GM23338 (cell line): ENCODE results near the gene MIDN. TPM values are rescaled to one million over a fixed set of nuclear protein-coding genes. Genes with fewer than 3 reads are reported as not detected.
A peak's percentile ranks its signal among the peaks of the same experiment; 100 is the strongest.

Experiments used
- ATAC-seq: fragments of 200-7000 bp; cut with Tn5 transposase; 3 replicates; pipeline ENCODE4 v1.9.1; 2020
- DNase-seq: peaks from one replicate; pipeline ENCODE4 v3.0.0-alpha.2; 2015; ENCODE audit warnings: low spot score
- H2AFZ ChIP-seq: fragments of 200-600 bp; sonication (generic); 2 replicates; pipeline ENCODE4 v1.8.0; 2016; ENCODE audit warnings: antibody characterized with exemption, mild to moderate bottlenecking, moderate library complexity
- H3F3A ChIP-seq: fragments of 200-600 bp; sonication (generic); replicated peaks from 2 replicates; pipeline ENCODE4 v1.8.0; 2017; ENCODE audit warnings: antibody characterized with exemption, mixed run types, low read depth
- H3K27ac ChIP-seq: fragments of 200-600 bp; sonication (generic); 2 replicates; pipeline ENCODE4 v1.6.1; 2016; ENCODE audit warnings: low read depth
- H3K27me3 ChIP-seq: fragments of 200-600 bp; sonication (generic); 2 replicates; pipeline ENCODE4 v1.8.0; 2016; ENCODE audit warnings: mild to moderate bottlenecking, mixed run types, moderate library complexity; ENCODE audit not compliant: insufficient read depth
- H3K36me3 ChIP-seq: fragments of 200-600 bp; sonication (generic); 2 replicates; pipeline ENCODE4 v1.8.0; 2016; ENCODE audit warnings: mild to moderate bottlenecking; ENCODE audit not compliant: insufficient read depth
- H3K4me1 ChIP-seq: fragments of 200-600 bp; sonication (generic); 2 replicates; pipeline ENCODE4 v1.8.0; 2016; ENCODE audit warnings: mild to moderate bottlenecking, moderate library complexity; ENCODE audit not compliant: insufficient read depth
- H3K4me2 ChIP-seq: fragments of 200-600 bp; sonication (generic); 2 replicates; pipeline ENCODE4 v1.7.1; 2017; ENCODE audit warnings: mixed run types
- H3K4me3 ChIP-seq: fragments of 200-600 bp; sonication (generic); 2 replicates; pipeline ENCODE4 v1.6.1; 2016; ENCODE audit warnings: mixed run types
- H3K79me2 ChIP-seq: fragments of 200-600 bp; sonication (generic); replicated peaks from 2 replicates; pipeline ENCODE4 v1.8.0; 2017; ENCODE audit warnings: mild to moderate bottlenecking; ENCODE audit not compliant: insufficient read depth
- H3K9me2 ChIP-seq: fragments of 200-600 bp; sonication (generic); 2 replicates; pipeline ENCODE4 v1.8.0; 2017; ENCODE audit not compliant: insufficient read depth
- H4K20me1 ChIP-seq: fragments of 200-600 bp; sonication (generic); replicated peaks from 2 replicates; pipeline ENCODE4 v1.8.0; 2017; ENCODE audit warnings: mild to moderate bottlenecking; ENCODE audit not compliant: insufficient read depth
- H3K27ac Mint-ChIP-seq: 2 replicates; pipeline ENCODE4 v1.8.0; 2020; ENCODE audit warnings: inconsistent platforms, mild to moderate bottlenecking, moderate library complexity, mixed read lengths
- H3K27me3 Mint-ChIP-seq: 3 replicates; pipeline ENCODE4 v1.8.0; 2022; ENCODE audit warnings: low read depth, mild to moderate bottlenecking, moderate library complexity, mixed read lengths, inconsistent platforms; ENCODE audit not compliant: insufficient read depth, poor library complexity
- H3K36me3 Mint-ChIP-seq: 3 replicates; pipeline ENCODE4 v1.8.0; 2021; ENCODE audit warnings: low read depth, mild to moderate bottlenecking, inconsistent platforms, moderate library complexity, mixed read lengths
- H3K4me1 Mint-ChIP-seq: 3 replicates; pipeline ENCODE4 v1.8.0; 2020; ENCODE audit warnings: mild to moderate bottlenecking, inconsistent platforms, mixed read lengths
- H3K4me3 Mint-ChIP-seq: 3 replicates; pipeline ENCODE4 v1.8.0; 2021; ENCODE audit warnings: moderate library complexity, mild to moderate bottlenecking, inconsistent platforms, mixed read lengths
- H3K9me3 Mint-ChIP-seq: 3 replicates; pipeline ENCODE4 v1.8.0; 2020; ENCODE audit warnings: moderate library complexity, mild to moderate bottlenecking, inconsistent platforms, mixed read lengths
- CREB1 ChIP-seq: fragments of 250-450 bp; sonication (Bioruptor Pico); IDR thresholded peaks from 2 replicates; pipeline ENCODE4 v1.5.0; 2020; ENCODE audit warnings: low read depth, mild to moderate bottlenecking, moderate library complexity
- EZH2 ChIP-seq: fragments of 200-600 bp; sonication (generic); IDR thresholded peaks from one replicate; pipeline ENCODE4 v1.8.0; 2017; ENCODE audit warnings: antibody characterized with exemption, mild to moderate bottlenecking, low read depth; ENCODE audit not compliant: unreplicated experiment
- NANOG ChIP-seq: IDR thresholded peaks from 2 replicates; pipeline ENCODE4 v1.6.1; 2016; ENCODE audit warnings: antibody characterized with exemption, borderline replicate concordance
- POLR2AphosphoS5 ChIP-seq: IDR thresholded peaks from 2 replicates; pipeline ENCODE4 v1.6.1; 2016; ENCODE audit warnings: antibody characterized with exemption, low read depth
- ZNF331 ChIP-seq: fragments of 250-450 bp; sonication (Bioruptor Pico); IDR thresholded peaks from 2 replicates; pipeline ENCODE4 v1.5.0; 2020; ENCODE audit warnings: low read depth, mild to moderate bottlenecking, moderate library complexity
- polyA plus RNA-seq: library from polyadenylated mRNA; unstranded; fragments of >200 nt; fragmentation: Nextera tagmentation; extraction: Ambion mirVana; gene quantifications from 2 replicates; pipeline ENCODE4 v1.2.1, GENCODE V29; 2016
- total RNA-seq: library from RNA; depleted of rRNA; stranded (reverse); fragments of >200 nt; shearing (Covaris generic); gene quantifications from 2 replicates; pipeline ENCODE4 v1.2.3, GENCODE V29; 2014
- TF ChIP-seq, protein P1 (sequence below): IDR thresholded peaks from 2 replicates; pipeline ENCODE4 v1.6.1; 2016; ENCODE audit warnings: antibody characterized with exemption
- TF ChIP-seq, protein P2 (sequence below), 2 experiments: fragments of 200-600 bp in 1 of 2; sonication (generic) in 1 of 2; conservative IDR thresholded peaks; 2 replicates each; pipeline versions ENCODE4 v1.5.1 to v1.6.1; 2016 to 2017; ENCODE audit warnings: antibody characterized with exemption in 2 of 2, low read depth in 2 of 2, mild to moderate bottlenecking in 2 of 2, moderate library complexity in 1 of 2
- TF ChIP-seq, protein P3 (sequence below): IDR thresholded peaks from one replicate; pipeline ENCODE4 v1.6.1; 2018; ENCODE audit warnings: antibody characterized with exemption; ENCODE audit not compliant: unreplicated experiment
- TF ChIP-seq, protein P4 (sequence below): fragments of 250-450 bp; sonication (Bioruptor Pico); IDR thresholded peaks from 2 replicates; pipeline ENCODE4 v1.5.0; 2020; ENCODE audit warnings: mild to moderate bottlenecking, moderate library complexity

The MIDN gene
- total and polyA plus RNA-seq, 2 experiments from 2014 or later: 28.6 to 113 TPM

DNA sequence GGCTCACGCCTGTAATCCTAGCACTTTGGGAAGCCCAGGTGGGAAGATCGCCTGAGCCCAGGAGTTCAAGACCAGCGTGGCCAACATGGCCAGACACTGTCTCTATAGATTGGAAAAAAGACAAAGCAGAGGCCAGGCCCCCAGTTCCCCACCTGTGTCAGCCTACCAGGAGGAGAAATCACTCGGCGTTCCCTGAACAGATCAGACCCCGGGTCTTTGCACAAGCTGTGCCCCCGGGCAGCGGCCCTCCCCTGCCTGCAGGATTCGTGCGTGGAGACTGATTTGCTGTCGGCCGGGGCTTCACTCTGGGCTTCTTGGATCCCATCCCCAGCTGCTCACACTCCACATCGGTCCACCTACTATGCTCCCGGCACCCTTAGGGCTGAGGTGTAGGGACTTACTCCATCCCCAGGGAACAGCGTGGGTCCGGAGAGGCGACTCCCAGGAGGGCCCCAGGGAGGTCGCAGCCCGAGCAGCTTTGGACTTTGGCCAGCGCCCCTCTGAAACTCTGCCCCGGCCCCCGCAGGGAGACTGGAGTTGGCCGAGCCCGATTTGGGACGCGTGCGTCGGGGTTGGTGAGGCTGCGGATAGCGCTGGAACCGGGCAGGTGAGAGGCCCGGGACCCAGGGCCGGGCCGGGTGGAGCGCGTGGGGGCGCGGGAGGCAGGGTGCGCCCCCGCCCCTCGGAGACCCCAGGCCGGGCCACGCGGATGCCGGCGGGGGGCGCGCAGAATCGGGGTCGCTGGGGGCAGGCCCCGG lies 36.8 kb downstream of the MIDN start:
- TF ChIP-seq NANOG (no peak), EZH2 (no peak), POLR2AphosphoS5 (no peak), CREB1 (CRISPR knock-in tag) (no peak), ZNF331 (CRISPR knock-in tag) (no peak)
- TF ChIP-seq, protein P1, sequence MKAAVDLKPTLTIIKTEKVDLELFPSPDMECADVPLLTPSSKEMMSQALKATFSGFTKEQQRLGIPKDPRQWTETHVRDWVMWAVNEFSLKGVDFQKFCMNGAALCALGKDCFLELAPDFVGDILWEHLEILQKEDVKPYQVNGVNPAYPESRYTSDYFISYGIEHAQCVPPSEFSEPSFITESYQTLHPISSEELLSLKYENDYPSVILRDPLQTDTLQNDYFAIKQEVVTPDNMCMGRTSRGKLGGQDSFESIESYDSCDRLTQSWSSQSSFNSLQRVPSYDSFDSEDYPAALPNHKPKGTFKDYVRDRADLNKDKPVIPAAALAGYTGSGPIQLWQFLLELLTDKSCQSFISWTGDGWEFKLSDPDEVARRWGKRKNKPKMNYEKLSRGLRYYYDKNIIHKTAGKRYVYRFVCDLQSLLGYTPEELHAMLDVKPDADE: no peak
- TF ChIP-seq, protein P2, sequence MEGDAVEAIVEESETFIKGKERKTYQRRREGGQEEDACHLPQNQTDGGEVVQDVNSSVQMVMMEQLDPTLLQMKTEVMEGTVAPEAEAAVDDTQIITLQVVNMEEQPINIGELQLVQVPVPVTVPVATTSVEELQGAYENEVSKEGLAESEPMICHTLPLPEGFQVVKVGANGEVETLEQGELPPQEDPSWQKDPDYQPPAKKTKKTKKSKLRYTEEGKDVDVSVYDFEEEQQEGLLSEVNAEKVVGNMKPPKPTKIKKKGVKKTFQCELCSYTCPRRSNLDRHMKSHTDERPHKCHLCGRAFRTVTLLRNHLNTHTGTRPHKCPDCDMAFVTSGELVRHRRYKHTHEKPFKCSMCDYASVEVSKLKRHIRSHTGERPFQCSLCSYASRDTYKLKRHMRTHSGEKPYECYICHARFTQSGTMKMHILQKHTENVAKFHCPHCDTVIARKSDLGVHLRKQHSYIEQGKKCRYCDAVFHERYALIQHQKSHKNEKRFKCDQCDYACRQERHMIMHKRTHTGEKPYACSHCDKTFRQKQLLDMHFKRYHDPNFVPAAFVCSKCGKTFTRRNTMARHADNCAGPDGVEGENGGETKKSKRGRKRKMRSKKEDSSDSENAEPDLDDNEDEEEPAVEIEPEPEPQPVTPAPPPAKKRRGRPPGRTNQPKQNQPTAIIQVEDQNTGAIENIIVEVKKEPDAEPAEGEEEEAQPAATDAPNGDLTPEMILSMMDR (conservative IDR thresholded peaks at IDR 0.05; ENCODE audit: low read depth in 2 of 2): no peak
- TF ChIP-seq, protein P3, sequence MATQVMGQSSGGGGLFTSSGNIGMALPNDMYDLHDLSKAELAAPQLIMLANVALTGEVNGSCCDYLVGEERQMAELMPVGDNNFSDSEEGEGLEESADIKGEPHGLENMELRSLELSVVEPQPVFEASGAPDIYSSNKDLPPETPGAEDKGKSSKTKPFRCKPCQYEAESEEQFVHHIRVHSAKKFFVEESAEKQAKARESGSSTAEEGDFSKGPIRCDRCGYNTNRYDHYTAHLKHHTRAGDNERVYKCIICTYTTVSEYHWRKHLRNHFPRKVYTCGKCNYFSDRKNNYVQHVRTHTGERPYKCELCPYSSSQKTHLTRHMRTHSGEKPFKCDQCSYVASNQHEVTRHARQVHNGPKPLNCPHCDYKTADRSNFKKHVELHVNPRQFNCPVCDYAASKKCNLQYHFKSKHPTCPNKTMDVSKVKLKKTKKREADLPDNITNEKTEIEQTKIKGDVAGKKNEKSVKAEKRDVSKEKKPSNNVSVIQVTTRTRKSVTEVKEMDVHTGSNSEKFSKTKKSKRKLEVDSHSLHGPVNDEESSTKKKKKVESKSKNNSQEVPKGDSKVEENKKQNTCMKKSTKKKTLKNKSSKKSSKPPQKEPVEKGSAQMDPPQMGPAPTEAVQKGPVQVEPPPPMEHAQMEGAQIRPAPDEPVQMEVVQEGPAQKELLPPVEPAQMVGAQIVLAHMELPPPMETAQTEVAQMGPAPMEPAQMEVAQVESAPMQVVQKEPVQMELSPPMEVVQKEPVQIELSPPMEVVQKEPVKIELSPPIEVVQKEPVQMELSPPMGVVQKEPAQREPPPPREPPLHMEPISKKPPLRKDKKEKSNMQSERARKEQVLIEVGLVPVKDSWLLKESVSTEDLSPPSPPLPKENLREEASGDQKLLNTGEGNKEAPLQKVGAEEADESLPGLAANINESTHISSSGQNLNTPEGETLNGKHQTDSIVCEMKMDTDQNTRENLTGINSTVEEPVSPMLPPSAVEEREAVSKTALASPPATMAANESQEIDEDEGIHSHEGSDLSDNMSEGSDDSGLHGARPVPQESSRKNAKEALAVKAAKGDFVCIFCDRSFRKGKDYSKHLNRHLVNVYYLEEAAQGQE: no peak
- TF ChIP-seq, protein P4, sequence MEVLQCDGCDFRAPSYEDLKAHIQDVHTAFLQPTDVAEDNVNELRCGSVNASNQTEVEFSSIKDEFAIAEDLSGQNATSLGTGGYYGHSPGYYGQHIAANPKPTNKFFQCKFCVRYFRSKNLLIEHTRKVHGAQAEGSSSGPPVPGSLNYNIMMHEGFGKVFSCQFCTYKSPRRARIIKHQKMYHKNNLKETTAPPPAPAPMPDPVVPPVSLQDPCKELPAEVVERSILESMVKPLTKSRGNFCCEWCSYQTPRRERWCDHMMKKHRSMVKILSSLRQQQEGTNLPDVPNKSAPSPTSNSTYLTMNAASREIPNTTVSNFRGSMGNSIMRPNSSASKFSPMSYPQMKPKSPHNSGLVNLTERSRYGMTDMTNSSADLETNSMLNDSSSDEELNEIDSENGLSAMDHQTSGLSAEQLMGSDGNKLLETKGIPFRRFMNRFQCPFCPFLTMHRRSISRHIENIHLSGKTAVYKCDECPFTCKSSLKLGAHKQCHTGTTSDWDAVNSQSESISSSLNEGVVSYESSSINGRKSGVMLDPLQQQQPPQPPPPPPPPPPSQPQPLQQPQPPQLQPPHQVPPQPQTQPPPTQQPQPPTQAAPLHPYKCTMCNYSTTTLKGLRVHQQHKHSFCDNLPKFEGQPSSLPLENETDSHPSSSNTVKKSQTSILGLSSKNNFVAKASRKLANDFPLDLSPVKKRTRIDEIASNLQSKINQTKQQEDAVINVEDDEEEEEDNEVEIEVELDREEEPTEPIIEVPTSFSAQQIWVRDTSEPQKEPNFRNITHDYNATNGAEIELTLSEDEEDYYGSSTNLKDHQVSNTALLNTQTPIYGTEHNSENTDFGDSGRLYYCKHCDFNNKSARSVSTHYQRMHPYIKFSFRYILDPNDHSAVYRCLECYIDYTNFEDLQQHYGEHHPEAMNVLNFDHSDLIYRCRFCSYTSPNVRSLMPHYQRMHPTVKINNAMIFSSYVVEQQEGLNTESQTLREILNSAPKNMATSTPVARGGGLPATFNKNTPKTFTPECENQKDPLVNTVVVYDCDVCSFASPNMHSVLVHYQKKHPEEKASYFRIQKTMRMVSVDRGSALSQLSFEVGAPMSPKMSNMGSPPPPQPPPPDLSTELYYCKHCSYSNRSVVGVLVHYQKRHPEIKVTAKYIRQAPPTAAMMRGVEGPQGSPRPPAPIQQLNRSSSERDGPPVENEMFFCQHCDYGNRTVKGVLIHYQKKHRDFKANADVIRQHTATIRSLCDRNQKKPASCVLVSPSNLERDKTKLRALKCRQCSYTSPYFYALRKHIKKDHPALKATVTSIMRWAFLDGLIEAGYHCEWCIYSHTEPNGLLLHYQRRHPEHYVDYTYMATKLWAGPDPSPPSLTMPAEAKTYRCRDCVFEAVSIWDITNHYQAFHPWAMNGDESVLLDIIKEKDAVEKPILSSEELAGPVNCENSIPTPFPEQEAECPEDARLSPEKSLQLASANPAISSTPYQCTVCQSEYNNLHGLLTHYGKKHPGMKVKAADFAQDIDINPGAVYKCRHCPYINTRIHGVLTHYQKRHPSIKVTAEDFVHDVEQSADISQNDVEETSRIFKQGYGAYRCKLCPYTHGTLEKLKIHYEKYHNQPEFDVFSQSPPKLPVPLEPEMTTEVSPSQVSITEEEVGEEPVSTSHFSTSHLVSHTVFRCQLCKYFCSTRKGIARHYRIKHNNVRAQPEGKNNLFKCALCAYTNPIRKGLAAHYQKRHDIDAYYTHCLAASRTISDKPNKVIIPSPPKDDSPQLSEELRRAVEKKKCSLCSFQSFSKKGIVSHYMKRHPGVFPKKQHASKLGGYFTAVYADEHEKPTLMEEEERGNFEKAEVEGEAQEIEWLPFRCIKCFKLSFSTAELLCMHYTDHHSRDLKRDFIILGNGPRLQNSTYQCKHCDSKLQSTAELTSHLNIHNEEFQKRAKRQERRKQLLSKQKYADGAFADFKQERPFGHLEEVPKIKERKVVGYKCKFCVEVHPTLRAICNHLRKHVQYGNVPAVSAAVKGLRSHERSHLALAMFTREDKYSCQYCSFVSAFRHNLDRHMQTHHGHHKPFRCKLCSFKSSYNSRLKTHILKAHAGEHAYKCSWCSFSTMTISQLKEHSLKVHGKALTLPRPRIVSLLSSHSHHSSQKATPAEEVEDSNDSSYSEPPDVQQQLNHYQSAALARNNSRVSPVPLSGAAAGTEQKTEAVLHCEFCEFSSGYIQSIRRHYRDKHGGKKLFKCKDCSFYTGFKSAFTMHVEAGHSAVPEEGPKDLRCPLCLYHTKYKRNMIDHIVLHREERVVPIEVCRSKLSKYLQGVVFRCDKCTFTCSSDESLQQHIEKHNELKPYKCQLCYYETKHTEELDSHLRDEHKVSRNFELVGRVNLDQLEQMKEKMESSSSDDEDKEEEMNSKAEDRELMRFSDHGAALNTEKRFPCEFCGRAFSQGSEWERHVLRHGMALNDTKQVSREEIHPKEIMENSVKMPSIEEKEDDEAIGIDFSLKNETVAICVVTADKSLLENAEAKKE (CRISPR knock-in tag): no peak
- H3K4me3 ChIP-seq: peak overlapping the region; percentile 60
- Mint-ChIP-seq H3K36me3 (no peaks in the 10 kb centered on the region), H3K4me3 (peak overlapping the region; percentile 55), H3K27ac (no peak overlapping the region), H3K9me3 (no peaks in the 10 kb centered on the region), H3K27me3 (peaks cover 19% of the 10 kb centered on the region), H3K4me1 (peaks cover 13% of the 10 kb centered on the region)
- no peaks in the 10 kb centered on the region for H3K9me2 ChIP-seq
- no peaks in the 10 kb centered on the region for H3K4me1 ChIP-seq
- peak; percentile 68 for DNase-seq
- peak; percentile 26 for ATAC-seq
- no peak overlapping the region for H3K27ac ChIP-seq
- peak overlapping the region; percentile 85; the same call in 1 of the 2 replicates for H2AFZ ChIP-seq
- peak overlapping the region; percentile 77 for H3K4me2 ChIP-seq
- peaks cover 20% of the 10 kb centered on the region for H3F3A ChIP-seq
- no peaks in the 10 kb centered on the region for H4K20me1 ChIP-seq
- no peaks in the 10 kb centered on the region for H3K79me2 ChIP-seq
- no peaks in the 10 kb centered on the region for H3K36me3 ChIP-seq
- H3K27me3 ChIP-seq: peaks cover 26% of the 10 kb centered on the region
